ENCODE results near the gene GLI3.

GLI3 gene

GRCh38 chr7:42235741-42236161 lies 1.3 kb downstream of the GLI3 start:
- DNase-seq: no peak

GRCh38 chr7:42234736-42235135 lies 2.3 kb downstream of the GLI3 start:
- no peak for DNase-seq

DNA sequence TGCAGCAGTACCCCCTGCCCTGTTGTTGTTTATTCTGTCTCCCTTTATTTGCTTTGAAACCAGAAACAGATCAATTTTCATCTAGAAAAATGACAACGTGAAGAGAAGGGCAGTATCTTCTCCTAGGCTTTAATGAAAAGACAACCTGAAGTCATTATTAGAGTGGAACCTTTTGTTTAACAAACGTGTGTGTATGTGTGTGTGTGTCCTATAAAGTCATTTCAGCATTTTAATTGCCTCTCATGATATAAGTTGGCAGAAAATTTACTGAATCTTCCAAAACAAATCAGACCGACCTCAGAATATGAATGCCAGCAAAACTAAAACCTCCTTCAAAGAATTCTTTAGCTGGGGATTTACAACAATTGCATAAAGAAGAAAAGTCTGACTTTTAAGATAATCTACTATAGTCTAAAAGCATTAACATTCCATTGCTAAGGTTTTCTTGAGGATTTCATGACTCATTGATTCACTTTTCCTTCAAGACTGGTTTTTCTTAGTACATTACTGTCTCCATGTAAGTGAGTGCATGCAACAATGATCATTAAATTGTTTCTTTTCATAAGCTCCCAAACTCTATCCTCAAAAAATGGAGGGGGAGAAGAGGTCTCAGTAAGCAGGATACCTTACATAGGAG lies 3.2 kb downstream of the GLI3 start:
- DNase-seq: no peak

GRCh38 chr7:42233171-42233570 lies 3.8 kb downstream of the GLI3 start:
- no peak for DNase-seq

DNA sequence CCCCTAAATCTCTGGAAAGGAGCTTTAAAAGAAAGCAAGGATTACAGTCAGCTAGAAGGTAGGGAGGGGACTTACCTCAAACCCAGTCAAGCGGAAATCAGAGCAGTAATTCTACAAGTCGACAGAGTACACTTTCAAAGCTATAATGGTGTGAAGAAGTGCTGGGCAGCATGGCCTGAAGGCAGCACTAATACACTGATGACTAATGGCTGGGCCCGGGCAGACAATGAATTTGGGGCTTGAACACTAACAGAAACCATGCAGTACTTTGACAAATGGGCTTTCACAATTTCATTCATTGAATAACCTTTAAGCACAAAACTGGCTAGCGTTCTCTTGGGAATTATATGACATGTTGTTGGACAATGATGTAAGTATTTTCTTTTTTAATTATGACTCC lies 4.7 kb downstream of the GLI3 start:
- DNase-seq: no peak

DNA sequence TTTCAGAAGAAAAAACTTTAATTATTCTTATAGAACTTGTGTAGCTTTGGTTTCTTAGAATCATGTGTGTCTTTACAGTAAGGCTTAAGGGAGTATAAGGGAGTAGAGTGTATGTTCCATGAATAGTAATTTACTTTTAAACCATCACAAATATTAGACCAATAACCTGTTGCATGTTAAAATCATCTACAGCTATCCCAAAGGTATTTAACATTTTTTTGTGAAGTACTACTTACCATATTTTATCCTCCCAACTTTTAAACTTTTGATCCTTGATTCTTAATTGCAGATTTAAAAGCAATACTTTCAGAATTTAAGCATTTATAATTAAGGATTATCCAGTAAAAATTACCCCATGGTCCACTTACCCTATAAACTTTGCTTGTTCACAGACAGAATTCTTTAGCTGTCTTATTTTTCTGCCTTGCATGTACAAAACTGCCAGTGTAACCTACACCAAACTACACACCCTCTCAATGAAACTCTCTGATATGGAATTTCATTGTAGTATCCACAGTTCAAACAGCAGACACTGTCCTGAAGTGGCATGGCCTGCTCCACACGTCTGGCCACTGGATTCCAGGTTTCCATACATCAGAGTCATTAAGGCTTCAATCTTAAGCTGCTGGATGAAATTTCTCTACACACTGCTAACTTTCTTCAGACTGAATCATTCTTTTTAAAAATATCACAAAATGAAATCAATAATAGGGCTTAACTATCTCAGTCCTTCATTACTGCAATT lies 5.8 kb downstream of the GLI3 start:
- no peak for DNase-seq

- DNase-seq: no peak
Observed at GRCh38 chr7:42227936-42228591, 8.9 kb downstream of the GLI3 start.

GRCh38 chr7:42227541-42227935 lies 9.5 kb downstream of the GLI3 start:
- DNase-seq: no peak

- DNase-seq: no peak
Observed at GRCh38 chr7:42227021-42227420, 10.0 kb downstream of the GLI3 start.

DNA sequence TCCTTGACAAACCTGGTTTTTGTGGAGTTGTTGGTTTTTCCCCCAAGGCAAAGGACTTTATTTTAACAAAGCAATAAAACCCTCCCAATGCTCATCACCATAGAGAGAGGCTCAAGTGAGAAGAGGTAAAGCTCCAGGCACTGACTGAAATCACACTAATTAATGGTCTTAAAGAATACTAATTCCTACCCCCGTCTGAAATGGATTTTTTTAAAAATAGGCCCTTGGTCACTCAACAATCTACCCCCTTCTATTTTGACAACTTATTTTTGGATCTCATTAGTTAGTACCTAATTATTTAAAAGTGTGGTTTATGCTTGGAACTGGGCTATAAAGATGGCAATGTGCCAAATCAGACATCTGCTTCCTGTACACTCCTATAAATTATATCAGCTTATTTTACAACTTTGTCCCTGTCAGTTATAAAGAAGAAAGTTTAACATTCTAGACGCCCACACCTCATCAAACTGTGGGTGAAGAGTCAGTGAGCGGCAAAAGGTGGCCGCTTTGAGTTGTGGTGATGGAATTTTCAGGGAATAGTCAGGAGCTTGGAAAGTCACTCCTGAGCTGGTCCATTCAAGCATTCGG lies 10.6 kb downstream of the GLI3 start:
- DNase-seq: no peak

DNA sequence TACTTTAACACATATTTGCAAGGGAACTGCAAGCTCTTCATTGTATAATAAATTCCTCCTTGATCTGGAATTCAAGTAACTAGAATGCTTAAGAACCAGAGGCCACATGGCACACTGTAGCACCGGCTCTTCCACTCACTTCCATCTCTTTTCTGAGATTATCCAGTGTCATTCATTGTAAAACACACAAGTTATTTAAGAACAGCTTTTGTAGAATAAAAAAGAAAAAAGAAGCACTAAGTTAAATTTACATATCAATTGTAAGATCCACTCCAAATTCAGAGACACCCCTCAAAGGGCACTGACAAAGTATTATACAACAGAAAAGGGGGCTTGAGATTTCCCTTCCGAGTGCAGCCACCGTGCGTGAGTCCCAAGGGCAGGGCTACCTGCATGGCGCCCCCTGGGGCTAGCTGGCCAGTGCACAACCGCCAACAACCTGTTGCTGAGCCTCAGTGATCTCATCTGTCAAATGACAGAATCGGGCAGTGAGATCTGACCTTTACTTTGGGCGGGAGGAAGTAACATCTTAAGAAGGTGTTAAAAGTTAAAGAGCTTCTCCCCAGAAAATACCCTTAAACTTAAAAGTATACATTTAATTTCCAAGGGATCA lies 12.5 kb downstream of the GLI3 start:
- DNase-seq: no peak

- DNase-seq: no peak
Observed at GRCh38 chr7:42222891-42223290, 14.1 kb downstream of the GLI3 start.

GRCh38 chr7:42222125-42222524 lies 14.9 kb downstream of the GLI3 start:
- no peak for DNase-seq

DNA sequence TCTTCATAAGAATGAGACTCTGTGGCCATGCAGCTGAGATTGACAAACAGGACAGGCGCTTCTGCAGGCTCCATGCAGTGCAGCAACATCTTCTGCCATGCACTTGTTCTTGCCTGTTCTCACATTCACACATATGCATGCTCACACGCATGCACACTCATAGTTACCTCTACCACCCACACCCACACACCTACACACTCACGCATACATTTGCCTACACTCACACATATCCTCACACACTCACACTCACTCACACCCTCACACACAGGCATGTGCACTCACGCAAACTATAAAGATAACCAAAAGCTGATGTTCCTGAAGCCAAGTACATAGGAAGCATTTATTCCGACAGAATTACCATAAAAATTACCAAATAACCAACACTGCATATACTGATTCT lies 15.7 kb downstream of the GLI3 start:
- DNase-seq: no peak

- no peak for DNase-seq
Observed at GRCh38 chr7:42219447-42219846, 17.6 kb downstream of the GLI3 start.

DNA sequence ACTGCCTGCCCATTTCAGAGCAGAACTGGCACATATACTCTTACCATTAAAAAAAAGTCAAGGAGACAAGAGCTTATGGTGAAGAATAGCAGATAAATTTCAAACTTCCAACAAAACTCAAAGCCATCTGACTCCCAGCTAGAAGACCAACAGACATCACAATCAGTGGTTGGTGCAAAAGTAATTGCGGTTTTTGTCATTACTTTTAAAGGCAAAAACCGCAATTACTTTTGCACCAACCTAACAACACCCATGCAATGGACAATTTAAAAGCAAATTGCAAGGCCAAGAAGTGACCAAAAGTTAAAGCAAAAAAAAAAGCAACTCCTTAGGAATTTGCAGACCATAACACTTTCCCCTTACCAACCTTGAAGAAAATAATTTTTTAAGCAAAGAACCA lies 18.8 kb downstream of the GLI3 start:
- DNase-seq: no peak

- no peak for DNase-seq
Observed at GRCh38 chr7:42217548-42217947, 19.5 kb downstream of the GLI3 start.

DNA sequence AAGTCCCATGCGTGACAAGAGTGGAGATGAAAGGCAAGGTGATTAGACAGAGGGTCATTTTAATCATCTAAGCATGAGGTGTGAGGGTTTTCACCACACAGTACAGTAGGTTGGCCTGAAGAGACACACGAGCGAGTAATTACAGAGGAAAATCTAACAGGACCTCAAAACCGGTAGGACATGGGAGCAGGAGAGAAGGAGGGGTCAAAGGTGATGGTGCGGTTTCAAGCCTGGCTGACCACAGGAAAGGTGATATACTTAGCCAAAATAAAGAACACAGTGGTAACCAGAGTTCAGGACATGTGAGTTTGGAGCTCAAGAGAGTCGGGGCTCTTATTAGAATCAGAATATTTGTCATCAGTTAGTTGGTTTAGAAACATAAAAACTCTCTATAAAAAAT lies 20.0 kb downstream of the GLI3 start:
- DNase-seq: no peak

DNA sequence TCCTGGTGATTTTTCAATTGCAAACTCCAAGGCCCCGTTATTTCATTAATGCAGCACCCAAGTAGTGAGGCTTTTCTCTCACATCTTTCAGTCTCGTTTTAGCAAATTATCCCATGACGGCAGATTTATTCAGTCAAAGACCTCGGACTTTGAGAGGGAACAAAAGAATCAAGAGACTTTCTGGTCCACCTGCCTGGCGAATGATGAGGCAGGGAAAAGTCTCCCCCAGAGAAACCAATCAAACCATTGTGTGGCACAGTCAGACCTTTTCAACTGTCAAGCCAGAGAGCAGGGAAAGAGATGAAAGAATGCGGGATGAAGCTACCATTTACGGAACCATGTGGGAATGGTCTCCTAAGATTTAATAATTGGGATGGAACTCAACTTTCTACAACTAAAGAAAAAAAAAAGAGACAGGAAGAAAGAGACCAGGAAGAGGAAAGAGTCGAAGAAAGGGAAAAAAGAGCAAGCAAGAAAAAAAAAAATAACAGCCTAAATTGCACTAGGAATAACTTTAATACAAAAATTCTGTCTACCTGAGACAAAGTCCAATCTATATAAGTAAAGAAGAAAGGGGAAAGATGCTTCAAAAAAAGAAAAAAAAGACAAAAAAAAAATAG lies 22.8 kb downstream of the GLI3 start:
- no peak for DNase-seq

DNA sequence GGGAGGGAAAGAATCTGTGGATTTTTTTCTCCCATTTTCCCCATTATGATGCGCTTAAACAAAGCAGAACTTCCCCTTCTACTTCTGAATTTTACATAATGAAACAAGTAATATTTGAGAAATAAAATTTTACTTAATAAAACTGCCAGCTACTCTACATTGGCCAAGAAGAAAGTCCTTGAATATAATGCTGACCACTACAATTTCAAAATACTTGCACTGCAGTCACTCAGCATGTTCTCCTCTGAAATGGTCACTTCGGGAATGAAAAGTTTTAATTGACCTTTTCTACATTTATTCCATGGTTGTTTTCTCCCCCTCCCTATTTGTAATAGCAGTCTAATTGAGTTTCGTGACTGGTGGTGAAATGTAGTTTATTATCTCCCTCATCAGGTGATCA lies 23.9 kb downstream of the GLI3 start:
- no peak for DNase-seq

DNA sequence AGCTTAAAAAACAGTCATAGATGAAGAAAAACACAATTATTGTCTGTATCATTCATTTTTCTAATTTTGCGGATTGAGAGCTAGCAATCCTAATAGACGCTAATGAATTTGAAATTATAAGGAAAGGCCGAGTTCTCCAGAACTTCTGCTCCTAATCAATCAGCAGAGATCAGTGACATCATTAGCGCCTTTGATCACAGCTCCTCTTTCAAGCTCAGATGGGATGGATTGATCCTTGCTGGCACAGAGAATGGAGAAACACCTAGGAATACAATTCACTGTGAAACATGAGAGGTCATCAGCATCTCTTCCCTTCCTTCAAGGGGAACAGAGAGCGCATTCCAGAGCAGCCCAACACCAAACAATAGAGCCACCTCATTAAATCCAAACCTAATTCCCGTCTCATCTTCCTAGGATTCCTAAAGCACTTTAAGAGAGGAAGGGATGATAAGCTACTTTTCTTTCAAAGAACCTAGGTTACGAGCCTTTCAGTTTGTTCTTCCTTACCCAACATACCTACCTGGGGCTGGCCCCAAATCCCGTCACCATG lies 24.4 kb downstream of the GLI3 start:
- no peak for DNase-seq

DNA sequence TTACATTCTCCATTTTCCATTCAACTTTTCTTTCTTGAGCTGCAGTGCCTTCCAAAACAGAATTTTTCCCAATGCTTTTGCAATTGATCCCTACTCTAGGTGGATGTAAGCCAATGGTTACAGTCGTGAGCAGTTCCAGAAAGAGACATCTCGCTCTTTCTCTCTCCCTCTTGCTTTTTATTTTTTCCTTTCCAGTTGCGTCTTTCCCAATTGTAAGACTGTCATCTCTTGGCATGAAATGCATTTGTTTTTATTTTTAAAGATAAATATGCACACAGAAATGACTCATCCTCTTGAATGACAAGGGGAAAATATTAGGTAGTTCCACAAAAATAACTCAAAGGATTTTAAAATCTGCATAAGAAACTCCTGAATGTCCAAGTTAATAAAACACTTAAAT lies 25.1 kb downstream of the GLI3 start:
- no peak for DNase-seq

DNA sequence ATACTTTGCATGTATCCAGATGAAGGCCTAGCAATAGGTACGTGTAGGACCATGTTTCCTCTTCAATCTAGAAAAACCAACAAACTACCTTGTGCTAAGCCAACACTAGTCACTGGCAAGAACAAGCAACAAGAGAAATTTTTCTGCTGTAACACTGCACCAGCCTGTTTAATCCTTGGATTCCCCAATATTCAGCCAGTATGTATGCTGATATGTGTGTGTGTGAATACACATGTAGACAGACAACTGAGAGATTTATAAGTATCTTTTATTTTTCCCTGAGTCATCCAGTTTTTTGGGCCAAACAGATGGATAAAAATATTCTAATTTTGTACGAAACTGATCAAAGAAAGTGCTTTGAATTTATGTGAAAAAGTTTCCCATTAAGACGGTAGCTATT lies 26.2 kb downstream of the GLI3 start:
- DNase-seq: no peak
